ENCODE measurements around the gene PTPRCAP. TPM values are rescaled to one million over a fixed set of nuclear protein-coding genes. Genes with fewer than 3 reads are reported as not detected.
A peak's percentile ranks its signal among the peaks of the same experiment; 100 is the strongest.

PTPRCAP gene
- polyA plus RNA-seq, 1 donor from 2014 or later, result 3.4 TPM

DNA sequence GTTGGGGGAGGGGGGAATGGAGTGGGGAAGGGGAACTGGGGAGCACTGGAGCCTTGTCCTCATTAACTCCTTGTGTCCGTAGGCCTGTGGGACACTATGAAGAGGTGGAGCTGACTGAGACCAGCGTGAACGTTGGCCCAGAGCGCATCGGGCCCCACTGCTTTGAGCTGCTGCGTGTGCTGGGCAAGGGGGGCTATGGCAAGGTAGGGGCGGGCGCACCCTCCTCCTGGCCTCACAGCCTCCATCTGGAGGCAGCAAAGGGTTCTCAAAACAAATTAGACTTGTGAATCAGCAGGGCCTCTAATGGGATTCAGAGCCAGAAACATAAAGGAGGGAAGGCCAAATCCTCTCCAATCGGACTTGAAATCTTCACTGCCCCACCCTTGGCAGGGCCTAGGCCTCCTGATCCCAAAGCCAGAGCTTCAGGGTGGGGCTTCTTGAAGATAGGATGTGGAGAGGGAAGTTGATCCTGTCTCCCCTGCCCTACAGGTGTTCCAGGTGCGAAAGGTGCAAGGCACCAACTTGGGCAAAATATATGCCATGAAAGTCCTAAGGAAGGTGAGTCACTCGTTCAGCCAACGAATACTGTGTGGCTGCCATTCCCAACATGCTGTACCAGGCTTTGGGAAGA lies 8.3 kb downstream of the PTPRCAP start:
- no peak for TF ChIP-seq RAD21 (conservative IDR thresholded peaks at IDR 0.05)
- no peak for TF ChIP-seq TAF1 (IDR thresholded peaks at IDR 0.05; ENCODE audit: low read depth)
- no peak for TF ChIP-seq REST (IDR thresholded peaks at IDR 0.05; ENCODE audit: borderline replicate concordance)
- no peak for TF ChIP-seq EP300 (conservative IDR thresholded peaks at IDR 0.05; ENCODE audit: poor library complexity, severe bottlenecking)
- no peak for TF ChIP-seq EZH2 (IDR thresholded peaks at IDR 0.05; ENCODE audit: borderline replicate concordance, insufficient read depth, low read length, poor library complexity, severe bottlenecking)
- no peak for TF ChIP-seq CTCF (IDR thresholded peaks at IDR 0.05; ENCODE audit: poor library complexity, severe bottlenecking)
- TF ChIP-seq SMC3 (conservative IDR thresholded peaks at IDR 0.05; ENCODE audit: poor library complexity), result no peak
- TF ChIP-seq MXI1 (conservative IDR thresholded peaks at IDR 0.05; ENCODE audit: poor library complexity, severe bottlenecking), result no peak
- no peak for TF ChIP-seq POLR2AphosphoS5 (IDR thresholded peaks at IDR 0.05)
- Histone ChIP-seq H3K4me3 (ENCODE audit: low read length) (peak overlapping the region; percentile 98), H3K9me3 (ENCODE audit: low read length) (no peaks in the 10 kb centered on the region), H2AFZ (ENCODE audit: low read depth, low read length) (peak overlapping the region; percentile 60), H3K79me2 (replicated peaks; ENCODE audit: insufficient read depth, low read length) (peaks cover 9% of the 10 kb centered on the region), H3K9me2 (ENCODE audit: insufficient read depth, low read length) (no peaks in the 10 kb centered on the region), H3K36me3 (ENCODE audit: insufficient read depth, low read length) (no peaks in the 10 kb centered on the region), H3K27ac (ENCODE audit: low read length) (peak overlapping the region; percentile 84), H3K4me2 (ENCODE audit: low read length) (peak overlapping the region; percentile 100), H3F3A (ENCODE audit: insufficient read depth, low read length, poor library complexity, severe bottlenecking) (no peaks in the 10 kb centered on the region), H3K27me3 (ENCODE audit: insufficient read depth, low read depth, low read length) (no peaks in the 10 kb centered on the region), H3K9ac (ENCODE audit: low read length) (peak overlapping the region; percentile 97), H4K20me1 (ENCODE audit: insufficient read depth) (no peaks in the 10 kb centered on the region)

DNA sequence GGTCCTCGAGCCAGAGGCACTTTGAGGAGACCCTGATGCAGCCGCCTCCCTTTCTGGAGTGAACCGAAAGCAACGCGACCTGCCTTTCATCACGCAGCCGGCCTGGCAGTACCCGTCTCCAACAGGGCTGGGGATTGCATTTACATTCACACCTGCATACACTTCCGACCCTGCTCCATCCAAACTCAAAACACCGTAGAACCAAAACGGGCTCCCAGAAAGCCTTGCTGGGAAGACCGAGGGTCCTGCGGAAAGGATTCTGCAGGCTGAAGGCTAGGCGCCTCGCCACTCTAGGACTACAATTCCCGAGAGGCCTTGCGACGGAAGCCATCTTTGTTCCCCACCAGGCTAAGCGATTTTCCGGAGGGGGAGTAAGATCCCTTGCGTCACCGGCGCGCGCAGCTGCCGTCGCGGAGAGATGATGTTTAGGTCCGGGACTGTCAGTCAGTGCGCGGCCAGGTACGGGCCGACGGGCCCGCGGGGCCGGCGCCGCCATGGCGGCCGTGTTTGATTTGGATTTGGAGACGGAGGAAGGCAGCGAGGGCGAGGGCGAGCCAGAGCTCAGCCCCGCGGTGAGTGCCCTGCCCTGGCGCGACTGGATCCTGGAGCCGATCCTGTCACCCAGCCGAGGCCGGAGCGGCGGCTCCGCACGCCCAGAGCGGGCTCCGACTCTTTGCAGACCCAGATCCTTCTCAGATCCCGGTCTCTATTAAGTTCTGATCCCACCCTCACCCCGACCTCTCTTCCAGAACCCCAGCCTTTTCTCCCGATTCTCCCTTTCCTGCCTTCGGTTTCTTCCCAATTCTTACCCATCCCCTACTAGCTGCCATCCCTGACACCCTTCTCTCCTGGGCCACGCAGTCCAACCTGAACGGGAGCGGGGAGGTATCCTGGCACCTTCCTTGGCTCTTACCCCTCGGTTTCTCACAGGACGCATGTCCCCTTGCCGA lies 9.2 kb downstream of the PTPRCAP start, which contains the start of gene RPS6KB2:
Gene RPS6KB2 (plus strand): TSS at position 443 of the 950 bp plus-strand sequence. CDS start 52 bp downstream, at position 495.
- TF ChIP-seq POLR2AphosphoS5 (IDR thresholded peaks at IDR 0.05), result peak; percentile 92
- TF ChIP-seq EP300 (conservative IDR thresholded peaks at IDR 0.05; ENCODE audit: poor library complexity, severe bottlenecking), result peak; percentile 75
- TF ChIP-seq MXI1 (conservative IDR thresholded peaks at IDR 0.05; ENCODE audit: poor library complexity, severe bottlenecking), result peak; percentile 81
- no peak for TF ChIP-seq EZH2 (IDR thresholded peaks at IDR 0.05; ENCODE audit: borderline replicate concordance, insufficient read depth, low read length, poor library complexity, severe bottlenecking)
- TF ChIP-seq SMC3 (conservative IDR thresholded peaks at IDR 0.05; ENCODE audit: poor library complexity), result no peak
- TF ChIP-seq REST (IDR thresholded peaks at IDR 0.05; ENCODE audit: borderline replicate concordance), result peak; percentile 60
- peak; percentile 72 for TF ChIP-seq TAF1 (IDR thresholded peaks at IDR 0.05; ENCODE audit: low read depth)
- no peak for TF ChIP-seq CTCF (IDR thresholded peaks at IDR 0.05; ENCODE audit: poor library complexity, severe bottlenecking)
- TF ChIP-seq RAD21 (conservative IDR thresholded peaks at IDR 0.05), result peak; percentile 30
- Histone ChIP-seq H2AFZ (ENCODE audit: low read depth, low read length) (peak within 1 kb of the TSS; percentile 91), H3K27ac (ENCODE audit: low read length) (peak within 1 kb of the TSS; percentile 84), H3K27me3 (ENCODE audit: insufficient read depth, low read depth, low read length) (no peaks in the 10 kb centered on the region), H3K79me2 (replicated peaks; ENCODE audit: insufficient read depth, low read length) (peaks cover 9% of the 10 kb centered on the region), H3K36me3 (ENCODE audit: insufficient read depth, low read length) (no peaks in the 10 kb centered on the region), H4K20me1 (ENCODE audit: insufficient read depth) (no peaks in the 10 kb centered on the region), H3K9me2 (ENCODE audit: insufficient read depth, low read length) (no peaks in the 10 kb centered on the region), H3K9ac (ENCODE audit: low read length) (peak within 1 kb of the TSS; percentile 97), H3K9me3 (ENCODE audit: low read length) (no peaks in the 10 kb centered on the region), H3F3A (ENCODE audit: insufficient read depth, low read length, poor library complexity, severe bottlenecking) (no peaks in the 10 kb centered on the region), H3K4me3 (ENCODE audit: low read length) (peak within 1 kb of the TSS; percentile 98), H3K4me2 (ENCODE audit: low read length) (peak within 1 kb of the TSS; percentile 100)

Data from neural cell (in vitro differentiated cells).